Fibroblast of skin of back (primary cell): ENCODE data around the gene SAP30L.

Experiments
- DNase-seq: peaks from one replicate; pipeline ENCODE4 v3.0.0-alpha.2; 2013

The SAP30L gene

DNA sequence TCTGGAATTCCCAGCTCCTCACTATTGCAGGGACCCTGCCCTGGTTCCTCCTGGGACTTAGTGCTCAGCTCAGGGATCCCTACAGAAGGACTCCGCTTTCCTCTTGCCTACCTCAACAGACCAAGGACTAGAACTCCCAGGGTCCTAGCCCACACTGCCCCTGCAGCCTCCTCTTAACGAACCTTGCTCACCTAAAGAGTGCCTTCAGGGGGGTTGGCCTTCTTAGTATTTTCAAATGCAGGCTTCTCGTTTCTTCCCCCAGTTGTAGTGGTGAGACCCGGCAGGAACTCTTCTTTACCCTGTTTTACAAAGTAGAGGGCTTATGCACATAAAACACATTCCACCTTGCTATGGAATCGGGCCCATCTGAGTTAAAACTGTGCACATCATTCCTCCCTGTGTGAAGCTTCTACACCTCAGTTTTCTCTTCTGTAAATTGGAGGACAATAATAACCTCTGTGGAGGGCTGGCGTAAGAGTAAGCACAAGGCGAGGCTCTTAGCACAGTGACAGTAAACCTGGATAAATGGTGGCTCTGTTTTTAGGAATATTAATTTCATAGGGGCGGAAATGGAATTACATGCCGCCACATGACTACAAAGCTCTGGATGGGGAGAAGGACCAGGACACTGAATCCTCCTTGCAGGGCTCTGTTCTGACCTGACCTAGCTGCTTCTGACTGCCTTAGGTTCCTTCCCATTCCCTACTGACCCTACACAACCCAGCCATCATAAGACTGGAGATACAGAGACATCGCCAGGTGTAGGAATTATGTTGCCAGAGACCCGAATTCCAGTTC, 36.0 kb downstream of the SAP30L start:
- DNase-seq: no peak

DNA sequence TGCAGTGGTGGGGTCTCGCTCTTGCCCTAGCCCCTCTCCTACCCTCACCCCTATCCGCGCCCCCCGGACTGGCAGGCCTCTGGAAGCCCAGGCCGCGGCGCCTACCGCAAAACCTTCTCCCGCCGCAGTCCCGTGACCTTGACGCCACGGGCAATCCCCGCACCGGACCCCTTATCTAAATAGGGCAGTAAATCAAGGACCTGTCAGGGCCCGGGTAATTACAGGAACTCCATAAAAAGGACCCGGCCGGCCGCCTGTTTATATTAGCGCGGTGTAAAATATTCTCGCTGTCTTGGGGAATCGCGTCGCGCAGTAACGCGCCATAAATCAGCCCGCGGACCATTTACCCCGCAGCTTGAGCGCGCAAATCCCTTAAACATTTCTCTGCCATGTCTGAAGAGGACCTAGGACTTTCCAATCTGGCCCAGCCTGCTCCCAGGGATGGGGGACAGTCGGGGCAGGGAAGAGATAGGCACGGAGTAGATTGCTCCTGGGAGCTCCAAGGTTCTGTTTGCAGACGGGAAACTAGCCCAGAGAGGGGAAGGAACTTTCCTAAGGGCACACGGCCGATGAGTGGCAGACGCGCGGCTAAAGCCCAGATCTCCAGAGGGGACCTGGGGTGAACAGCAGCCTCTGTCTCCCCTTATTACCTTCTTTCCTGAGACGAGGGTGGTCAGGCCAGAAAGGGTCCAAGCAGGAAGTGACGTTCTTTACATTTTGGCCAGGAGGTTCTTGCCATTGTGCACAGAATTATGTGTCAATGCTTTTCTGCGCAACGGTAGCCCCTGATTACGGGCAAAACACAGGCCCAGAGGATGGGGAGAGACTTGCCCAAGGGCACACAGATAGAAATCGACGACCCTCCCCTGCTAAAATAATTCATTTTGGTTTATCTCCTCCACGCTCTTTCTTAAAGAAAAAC, 37.0 kb downstream of the SAP30L start:
- no peak for DNase-seq

DNA sequence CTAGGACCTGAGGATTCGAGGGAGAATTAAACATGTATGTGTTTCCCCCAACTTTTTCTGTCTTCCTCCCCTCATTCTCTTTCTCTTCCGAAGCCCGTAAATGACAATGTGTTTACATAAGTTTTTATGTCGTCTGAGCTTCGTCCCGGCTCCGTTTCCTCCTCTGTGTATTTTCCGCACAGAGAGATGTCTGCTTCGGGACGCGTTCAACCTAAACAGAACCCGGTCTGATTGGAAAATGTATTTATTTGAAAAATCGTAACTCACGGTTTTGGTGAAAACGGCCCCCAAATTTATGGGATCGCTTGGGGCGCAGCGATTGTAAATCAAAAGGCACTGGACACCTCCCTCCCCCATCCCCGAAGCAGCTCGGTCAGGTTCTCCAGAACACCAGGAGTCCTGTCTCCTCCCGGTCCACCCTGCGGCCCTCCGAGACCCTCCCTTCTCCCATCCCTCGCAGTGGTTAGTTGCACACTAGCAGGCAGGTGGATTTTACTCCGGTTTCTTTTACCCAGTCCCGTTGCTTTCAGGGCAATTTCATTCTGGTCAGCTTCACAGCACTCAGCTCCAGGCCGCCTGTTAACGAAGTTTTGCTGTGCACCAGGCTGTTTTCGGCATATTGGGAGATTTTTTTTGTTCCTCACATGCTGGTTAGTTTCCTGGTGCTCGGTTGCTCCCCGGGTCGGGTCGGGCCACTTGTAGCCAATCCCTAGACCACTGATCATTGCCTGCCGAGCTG, 38.0 kb downstream of the SAP30L start:
- no peak for DNase-seq

DNA sequence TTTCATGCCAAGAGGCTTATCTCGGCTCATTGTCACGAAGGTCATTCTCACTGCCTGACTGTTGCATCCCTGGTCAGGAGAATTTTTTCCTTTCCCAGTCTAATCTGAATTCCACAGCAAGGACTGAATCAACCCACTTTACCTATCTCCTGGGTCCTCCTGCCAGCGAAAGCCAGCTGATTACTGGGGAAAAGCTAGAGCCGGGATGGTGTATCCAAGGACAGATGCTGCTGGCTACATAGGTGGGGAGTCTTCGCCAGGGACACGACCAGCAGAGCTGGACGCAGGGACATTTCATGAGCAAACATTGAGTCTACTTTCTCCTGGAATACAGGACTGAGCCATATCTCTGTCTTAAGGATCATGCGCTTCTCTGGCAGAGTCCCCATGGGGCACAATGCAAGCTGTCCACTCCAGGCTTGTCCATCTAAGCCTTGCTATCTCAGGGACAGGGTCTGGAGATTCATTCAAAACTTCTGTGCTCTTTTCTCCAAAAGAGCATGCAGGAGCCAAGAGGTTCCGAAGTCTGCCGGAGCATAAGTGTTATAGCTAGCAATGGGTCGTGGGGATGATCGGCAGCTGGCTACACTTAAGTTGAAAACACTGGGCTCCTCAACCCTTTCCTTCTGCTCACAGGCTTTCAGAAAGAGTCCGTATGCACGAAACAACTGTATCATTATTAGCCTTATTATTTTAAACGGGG, 38.7 kb downstream of the SAP30L start:
- DNase-seq: no peak

DNA sequence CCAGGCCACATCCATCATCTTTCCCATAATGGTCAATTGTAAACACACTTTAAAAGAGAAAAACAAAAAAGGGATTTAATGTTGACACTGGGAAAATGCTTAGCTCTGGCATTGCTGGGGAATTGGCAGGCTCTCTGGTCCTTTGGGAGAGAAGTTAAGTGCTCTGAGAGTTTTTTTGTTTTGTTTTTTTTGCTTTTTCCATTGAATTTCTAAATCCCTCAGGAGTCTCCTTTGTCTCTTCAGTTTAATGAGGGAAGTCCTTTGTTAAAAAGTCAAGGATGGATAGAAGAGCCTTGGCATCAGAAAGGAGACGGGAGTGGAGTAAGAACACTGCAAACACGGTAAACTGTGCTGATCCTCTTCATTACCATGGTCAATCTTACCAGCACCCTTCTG, 39.3 kb downstream of the SAP30L start:
- DNase-seq: no peak

DNA sequence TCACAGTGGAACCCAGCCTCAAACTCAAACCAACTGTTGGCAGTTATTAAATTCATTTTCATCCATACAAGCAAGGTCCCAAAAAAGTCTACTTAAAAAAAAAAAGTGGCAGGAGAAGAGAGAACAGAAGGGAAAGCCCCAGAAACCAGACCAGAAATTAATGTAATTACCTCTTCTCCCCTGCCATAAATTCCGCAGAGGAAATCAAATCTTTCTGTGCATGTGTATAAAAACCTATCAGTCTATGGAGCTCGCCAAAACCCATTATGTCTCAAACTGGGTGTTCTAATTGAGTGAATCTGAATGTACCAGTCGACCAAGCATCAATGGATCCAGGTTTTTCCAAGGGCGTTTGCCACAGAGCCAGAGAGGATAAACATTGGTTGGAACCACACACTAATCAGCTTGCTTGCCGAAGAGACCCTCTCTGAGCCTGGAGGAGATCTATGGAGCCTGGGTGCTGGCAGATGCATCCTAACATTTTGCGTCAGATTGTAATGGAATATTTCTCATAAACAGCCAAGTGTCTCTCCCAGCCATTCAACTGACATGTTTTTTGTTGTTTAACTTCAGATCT, 40.1 kb downstream of the SAP30L start:
- no peak for DNase-seq

DNA sequence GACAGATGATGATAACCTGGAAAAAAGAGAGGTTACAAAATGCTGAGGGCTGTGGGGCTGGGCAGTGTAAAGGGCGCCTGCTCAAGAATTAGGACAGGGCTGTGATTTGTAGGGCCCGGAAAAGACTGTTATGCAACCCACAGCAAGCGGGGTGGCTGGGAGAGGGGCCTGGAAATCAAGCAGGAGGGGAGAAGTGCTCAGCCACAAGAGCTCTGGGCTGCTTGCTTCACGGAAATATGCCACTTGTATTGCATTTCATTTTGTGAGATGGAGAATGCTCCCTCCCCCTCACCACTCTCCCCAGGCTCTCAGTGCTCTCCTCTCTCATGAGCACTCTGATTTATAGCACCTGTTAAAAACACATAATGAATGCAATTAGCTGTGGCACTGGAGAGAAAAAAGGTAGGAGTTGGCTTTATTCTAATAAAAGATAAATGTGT, 40.6 kb downstream of the SAP30L start:
- no peak for DNase-seq

DNA sequence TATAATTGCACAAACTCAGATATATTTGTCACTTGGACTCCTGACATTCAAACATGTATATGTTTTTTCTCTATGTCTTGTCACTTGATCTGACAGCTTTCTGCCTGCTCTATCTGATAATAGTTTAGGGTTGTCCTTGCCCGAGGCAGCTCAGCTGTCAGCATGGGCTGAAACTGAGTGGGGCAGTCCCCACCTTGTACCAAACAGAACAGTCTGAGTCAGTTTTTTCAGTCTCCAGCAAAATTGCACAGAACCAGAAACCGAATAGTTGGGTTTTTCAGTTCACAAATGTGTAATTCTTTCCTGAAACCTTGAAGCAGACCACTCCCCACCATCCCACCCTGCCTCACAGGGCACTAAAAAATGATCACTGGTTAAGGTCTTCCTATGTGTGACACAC, 41.7 kb downstream of the SAP30L start:
- DNase-seq: no peak

DNA sequence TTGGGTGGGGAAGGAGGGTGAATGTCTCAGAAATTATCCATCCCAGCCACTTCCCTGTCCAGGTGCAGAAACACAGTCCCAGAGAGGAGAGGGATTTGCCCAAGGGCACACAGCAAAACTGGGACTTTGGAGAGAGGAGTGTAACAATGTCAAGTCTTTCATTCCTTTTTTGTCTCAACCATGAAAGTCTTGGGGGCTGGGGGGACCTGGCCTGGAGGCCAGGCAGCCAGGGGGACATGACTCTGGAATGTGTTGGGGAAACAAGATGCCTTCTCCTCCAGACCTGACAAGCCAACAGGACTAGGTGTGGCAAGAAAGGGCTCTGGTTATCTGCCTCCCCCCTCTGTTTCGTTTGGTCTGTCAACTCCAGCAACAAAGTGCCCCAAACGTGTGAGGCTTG, 46.1 kb downstream of the SAP30L start:
- DNase-seq: no peak

DNA sequence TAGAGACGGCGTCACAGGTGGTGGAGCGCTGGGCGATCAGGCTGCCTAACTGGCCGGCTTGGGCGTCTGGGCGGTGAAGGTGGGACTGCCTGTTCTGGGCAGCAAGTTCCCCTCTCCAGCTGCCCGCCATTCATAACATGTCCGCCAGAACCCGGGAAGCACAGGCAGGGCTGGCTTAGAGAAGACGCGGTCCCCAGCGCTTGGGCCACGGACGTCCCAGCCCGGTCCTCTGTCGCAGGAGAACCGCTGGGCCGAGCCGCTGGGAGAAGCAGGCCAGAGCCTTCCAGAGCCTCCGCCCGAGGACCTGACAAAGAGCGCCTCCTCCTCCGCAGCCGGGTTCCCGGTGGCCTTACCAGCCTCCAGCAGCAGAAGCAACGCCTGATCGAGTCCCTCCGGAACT, 47.5 kb downstream of the SAP30L start:
- DNase-seq: no peak

DNA sequence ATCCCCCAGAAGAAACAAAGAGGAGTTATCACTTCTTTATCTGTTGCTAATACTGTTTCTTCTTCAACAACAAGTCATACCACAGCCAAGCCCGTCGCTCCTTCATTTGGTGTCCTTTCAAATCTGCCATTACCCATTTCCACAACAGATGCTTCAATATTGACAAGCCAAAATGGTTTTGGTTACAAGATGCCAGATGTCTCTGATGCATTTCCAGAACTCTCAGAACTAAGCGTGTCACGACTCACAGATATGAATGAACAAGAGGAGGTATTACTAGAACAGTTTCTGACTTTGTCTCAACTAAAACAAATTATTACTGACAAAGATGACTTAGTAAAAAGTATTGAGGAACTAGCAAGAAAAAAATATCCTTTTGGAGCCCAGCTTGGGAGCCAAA, 48.2 kb downstream of the SAP30L start:
- no peak for DNase-seq

DNA sequence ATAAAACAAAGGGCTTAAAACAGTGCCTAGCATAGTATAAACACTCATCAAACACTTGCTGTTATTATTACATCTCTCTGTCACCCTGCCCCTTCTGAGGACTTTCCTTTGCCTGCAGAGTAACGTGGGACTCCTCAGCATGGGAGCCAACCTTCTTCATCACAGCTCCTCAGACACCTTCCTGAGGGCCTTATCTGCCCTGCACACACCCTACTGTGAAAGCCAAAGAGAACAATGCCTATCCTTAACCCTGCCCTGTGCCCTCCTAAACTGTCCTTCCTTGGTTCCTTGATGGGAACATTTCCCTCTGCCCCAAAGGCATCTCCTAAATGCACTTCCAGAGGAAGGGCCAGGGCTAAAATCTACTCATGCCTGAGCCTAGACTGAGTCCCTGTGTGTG, 52.8 kb downstream of the SAP30L start:
- DNase-seq: no peak

DNA sequence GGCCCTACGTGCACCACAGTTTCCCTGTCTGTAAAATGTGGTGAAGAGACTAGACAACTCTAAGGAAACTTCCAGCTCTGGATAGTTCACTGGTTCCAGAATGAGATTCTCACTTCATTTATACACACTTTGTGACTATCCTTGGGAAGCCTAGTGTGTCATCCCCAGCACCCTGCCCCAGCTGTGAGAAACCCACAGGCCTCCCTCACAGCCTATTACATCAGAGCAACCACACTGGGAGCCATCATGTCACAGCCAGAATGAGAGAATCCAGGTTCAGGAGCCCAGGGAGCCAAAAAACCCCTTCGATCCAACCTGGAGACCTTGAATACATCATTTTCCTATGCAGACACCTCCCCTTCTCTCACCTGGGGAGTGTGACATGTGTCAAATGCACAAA, 53.2 kb downstream of the SAP30L start:
- no peak for DNase-seq

DNA sequence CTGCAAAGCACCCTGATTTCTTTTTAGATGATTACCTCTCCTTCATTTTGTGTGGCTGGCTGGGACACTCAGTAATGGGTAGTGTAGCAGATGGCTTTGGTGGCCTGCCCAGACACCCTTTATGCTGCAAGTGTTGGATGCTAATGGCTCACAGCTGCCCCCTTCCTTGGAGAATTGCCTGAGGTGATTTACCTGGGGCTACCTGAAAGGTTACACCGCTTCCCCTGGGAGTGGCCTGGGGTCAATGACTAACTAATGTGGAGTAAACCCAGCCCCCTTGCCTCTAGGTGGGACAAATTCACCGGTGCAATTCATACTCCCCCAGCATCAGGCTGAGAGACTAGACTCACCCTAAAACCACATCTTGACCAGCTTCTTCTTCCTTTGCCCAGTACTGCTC, 55.8 kb downstream of the SAP30L start:
- no peak for DNase-seq

DNA sequence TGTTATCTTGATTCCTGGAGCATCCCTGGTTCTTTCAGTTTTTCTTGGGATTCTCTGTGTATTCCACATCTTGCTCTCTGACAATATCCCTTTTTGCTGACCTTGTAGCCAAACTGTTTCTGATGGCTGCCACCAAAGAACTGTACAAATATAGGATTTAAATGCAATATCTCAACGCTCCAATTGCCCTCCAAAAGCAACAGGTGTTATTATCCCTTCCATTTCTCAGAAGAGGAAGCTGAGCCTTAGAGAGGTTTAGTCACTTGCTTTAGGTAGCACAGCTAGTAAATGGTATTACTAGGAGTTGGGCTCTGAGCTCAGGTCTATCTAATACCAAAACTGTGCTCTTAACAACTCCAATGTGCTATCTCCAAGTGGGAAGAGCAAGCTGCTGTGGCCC, 56.4 kb downstream of the SAP30L start:
- DNase-seq: no peak

DNA sequence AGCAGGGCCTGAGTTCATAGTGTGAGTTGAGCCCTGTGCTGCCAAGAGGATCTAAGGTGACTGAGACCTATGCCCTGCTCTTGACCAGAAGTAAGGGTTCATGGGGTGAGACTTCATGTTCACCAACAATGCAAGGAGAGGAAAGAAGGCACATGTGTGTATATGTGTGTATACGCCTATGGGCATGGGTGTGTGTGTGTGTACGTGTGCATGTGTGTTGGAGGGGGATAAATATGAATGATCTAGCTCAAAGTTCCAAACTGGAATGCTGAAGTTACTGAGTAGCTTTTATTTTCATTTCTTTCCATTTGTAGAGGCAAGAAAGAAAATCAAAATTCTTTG, 57.9 kb downstream of the SAP30L start:
- no peak for DNase-seq

DNA sequence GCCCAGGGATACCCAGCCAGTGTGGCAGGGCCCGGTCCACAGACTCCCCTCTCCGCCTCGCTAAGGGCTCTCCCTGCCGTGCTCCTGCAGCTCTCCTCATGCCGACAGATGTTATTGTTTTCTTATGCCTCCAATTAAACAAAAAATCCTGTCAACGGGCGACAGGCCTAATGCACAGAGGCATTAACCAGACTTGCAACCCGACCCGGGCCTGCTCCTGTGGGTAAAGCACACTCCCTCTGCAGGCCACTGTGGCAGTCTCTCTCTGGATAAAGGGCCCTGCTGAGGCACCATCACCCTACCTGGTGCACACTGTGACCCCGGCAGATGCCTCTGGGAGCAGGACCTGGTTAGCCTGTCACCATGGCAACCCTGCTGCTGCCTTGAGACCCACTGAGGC, 59.8 kb downstream of the SAP30L start:
- no peak for DNase-seq

DNA sequence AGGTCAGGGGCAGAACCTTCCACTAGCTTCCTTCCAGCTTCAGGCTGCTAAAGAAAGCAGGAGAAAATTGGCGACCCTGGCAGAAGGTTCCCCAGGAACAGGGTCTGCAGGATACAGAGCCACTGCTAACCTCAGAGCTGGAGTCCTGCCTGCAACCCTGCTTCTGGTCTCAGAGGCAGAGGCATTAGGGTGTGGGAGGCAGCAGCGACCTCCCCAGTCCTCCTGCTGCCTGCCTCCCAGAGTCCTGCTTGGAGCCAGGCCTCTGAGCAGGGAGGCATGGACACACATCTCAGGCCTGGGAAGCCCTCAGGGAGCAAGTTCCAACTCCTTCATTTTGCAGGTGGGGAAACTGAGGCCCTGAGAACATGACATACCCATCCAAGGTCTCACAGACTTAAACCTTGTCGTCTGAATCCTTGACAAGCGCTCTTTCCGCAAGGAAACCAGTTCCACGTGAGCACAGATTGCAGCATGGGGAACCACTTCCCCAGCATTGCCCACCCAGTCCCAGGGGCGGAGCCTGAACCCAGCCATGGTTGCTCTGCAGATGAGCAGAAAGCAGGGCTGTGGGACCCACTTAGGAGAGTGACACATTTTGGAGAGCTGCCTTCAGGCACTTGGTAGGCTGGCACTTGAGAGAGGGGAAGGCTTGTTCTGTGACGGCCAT, 60.4 kb downstream of the SAP30L start:
- DNase-seq: no peak

DNA sequence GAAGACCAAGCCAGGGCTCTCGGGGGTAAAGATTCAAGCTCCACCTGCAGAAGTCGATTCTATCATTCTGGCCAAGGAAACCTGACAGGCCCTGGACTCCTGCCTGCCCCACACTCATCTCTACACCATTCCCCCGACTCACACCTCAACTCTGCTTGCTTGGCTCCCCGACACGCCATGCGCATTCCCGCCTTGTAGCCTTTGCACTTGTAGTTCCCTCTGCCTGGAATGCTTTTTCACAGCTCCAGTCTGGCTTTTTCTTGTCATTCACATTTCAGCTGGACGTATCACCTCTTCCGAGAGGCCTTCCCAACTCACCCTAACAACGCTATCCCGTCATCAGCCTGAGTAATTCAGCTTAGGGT, 60.9 kb downstream of the SAP30L start:
- DNase-seq: no peak

DNA sequence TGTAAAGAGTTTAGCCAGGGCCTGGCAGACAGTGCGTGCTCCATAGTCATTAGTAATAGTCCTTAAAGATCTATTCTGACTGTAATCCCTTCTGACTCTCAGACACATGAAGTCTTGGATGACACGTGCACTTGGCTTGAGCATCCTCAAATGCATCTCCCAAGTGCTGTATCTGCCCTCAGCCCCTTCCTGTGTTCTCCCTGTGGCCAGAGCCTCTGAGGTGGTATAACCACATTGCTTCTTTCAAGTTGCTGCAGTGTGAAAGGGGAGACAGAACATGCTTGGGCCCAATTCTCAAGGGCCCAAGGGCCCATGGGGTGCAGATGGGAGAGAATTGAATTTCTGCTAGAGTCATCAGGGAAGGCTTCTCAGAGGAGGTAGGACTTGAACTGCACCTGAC, 62.3 kb downstream of the SAP30L start:
- DNase-seq: no peak

DNA sequence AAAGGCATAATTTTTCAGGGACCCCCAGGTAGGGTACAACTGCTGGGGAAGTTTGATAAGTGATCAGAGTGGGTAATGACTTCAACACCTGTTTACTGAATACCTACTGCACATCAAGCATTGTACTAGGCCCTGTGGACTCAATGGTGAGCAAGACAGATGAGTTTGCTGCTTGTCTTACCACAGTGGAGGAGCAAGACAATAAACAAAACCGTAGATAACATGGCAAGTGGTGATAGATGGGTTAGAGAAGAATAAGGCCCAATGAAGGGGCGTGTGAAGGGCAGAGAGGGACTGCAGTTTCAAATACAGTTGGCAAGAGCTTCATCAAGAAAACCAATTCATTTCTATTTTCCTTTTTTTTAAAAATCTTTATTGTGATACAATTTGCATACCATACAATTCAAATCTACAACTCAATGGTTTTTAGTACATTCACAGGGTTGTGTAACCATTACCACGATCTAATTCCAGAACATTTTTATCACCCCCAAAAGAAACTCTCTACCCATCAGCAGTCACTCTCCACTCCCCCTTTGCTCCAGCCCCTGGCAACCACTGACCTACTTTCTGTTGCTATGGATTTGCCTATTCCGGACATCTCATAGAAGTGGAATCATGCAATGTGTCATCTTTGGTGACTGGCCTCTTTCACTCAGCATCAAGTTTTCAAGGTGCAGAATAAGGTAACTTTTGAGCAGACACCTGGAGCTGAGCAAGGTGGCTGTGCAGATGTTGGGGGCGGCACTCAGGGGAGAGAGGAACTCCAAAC, 64.2 kb downstream of the SAP30L start:
- DNase-seq: no peak
